ENCODE results near the gene FAM221B. TPM values are rescaled to one million over a fixed set of nuclear protein-coding genes. Genes with fewer than 3 reads are reported as not detected.

FAM221B gene
- total and polyA plus RNA-seq, 9 donors, result not detected

GRCh38 chr9:35859310-35859989, 30.9 kb upstream of the FAM221B start:
- intact Hi-C loops (cut with DNase I), result no loop called here
- WGBS, 3 donors, result 32 to 41% (median 34%) methylated on average over 16 of the region's 16 CpGs
- no peak for TF ChIP-seq CTCF (IDR thresholded peaks at IDR 0.05)
- TF ChIP-seq POLR2A (IDR thresholded peaks at IDR 0.05), result no peak
- no peak for TF ChIP-seq EP300 (IDR thresholded peaks at IDR 0.05)
- Histone ChIP-seq H3K27me3 (no peaks in the 10 kb centered on the region), H3K4me1 (ENCODE audit: insufficient read depth) (no peaks in the 10 kb centered on the region), H3K36me3 (no peaks in the 10 kb centered on the region), H3K4me3 (no peak overlapping the region), H3K27ac (no peak overlapping the region), H3K9me3 (no peaks in the 10 kb centered on the region)
- no peak for DNase-seq

DNA sequence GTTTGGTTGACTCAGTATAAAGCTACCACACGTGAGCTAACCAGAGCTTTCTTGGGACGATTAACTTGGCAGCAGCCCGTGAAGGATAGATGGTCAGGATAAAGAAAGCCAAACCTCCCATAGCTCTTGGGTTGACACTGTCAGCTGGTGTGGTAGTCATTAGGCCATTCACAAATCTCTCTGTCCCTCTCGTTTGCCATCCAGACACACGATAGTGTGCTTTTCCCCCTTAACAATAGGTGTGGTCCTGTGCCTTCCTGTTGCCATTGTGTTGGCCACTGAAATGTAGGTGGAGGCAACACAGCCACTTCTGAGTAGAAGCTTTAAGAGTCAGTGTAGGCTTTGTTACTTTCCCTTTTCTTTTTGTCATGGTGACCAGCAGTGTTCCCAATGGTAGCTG, 29.9 kb upstream of the FAM221B start:
- Histone ChIP-seq H3K36me3 (no peaks in the 10 kb centered on the region), H3K4me3 (no peak overlapping the region), H3K4me1 (ENCODE audit: insufficient read depth) (no peaks in the 10 kb centered on the region), H3K9me3 (no peaks in the 10 kb centered on the region), H3K27ac (no peak overlapping the region), H3K27me3 (no peaks in the 10 kb centered on the region)
- intact Hi-C loops (cut with DNase I), result no loop called here
- TF ChIP-seq EP300 (IDR thresholded peaks at IDR 0.05), result no peak
- TF ChIP-seq CTCF (IDR thresholded peaks at IDR 0.05), result no peak
- TF ChIP-seq POLR2A (IDR thresholded peaks at IDR 0.05), result no peak
- whole genome bisulfite sequencing, 3 donors, result 70 to 79% (median 77%) methylated on average over 5 of the region's 5 CpGs
- DNase-seq, result no peak

DNA sequence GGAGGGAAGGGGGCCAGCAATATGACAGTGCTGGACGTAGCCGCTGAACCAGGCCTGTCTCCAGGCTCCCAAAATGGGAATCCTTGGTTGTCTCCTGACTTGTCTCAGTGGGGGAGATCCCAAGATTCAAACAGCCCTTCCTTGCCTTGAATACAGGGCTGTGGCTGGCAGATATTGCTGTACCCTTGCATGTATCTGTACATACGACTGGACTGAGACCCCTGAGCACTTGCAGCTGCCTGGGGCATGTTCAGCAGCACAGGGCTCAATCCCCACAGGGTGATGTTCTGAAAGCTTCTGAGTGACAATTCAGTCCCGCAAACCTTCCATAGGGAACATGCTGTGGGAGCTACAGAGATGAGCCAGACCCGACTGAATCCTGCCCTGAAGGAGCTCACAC, 28.4 kb upstream of the FAM221B start:
- WGBS, 3 donors, result 80 to 82% (median 81%) methylated on average over 5 of the region's 5 CpGs
- no peaks in the 10 kb centered on the region for H3K27me3 ChIP-seq
- no peak for TF ChIP-seq POLR2A (IDR thresholded peaks at IDR 0.05)
- no peak for TF ChIP-seq CTCF (IDR thresholded peaks at IDR 0.05)
- TF ChIP-seq EP300 (IDR thresholded peaks at IDR 0.05), result no peak
- H3K4me1 ChIP-seq (ENCODE audit: insufficient read depth), result no peaks in the 10 kb centered on the region
- no peaks in the 10 kb centered on the region for H3K9me3 ChIP-seq
- H3K36me3 ChIP-seq, result no peaks in the 10 kb centered on the region
- peak in 1 of 5 donors; percentile 23 for DNase-seq
- intact Hi-C loops (cut with DNase I), result no loop called here
- no peak overlapping the region for H3K4me3 ChIP-seq
- no peak overlapping the region for H3K27ac ChIP-seq

GRCh38 chr9:35856206-35856605, 27.7 kb upstream of the FAM221B start:
- no peak overlapping the region for H3K4me3 ChIP-seq
- WGBS, 3 donors, result 75 to 79% (median 78%) methylated on average over 3 of the region's 3 CpGs
- no peak for TF ChIP-seq EP300 (IDR thresholded peaks at IDR 0.05)
- TF ChIP-seq CTCF (IDR thresholded peaks at IDR 0.05), result no peak
- no peak for TF ChIP-seq POLR2A (IDR thresholded peaks at IDR 0.05)
- H3K9me3 ChIP-seq, result no peaks in the 10 kb centered on the region
- intact Hi-C loops (cut with DNase I), result no loop called here
- DNase-seq, result peak in 1 of 5 donors; percentile 7
- no peaks in the 10 kb centered on the region for H3K27me3 ChIP-seq
- no peak overlapping the region for H3K27ac ChIP-seq
- no peaks in the 10 kb centered on the region for H3K4me1 ChIP-seq (ENCODE audit: insufficient read depth)
- H3K36me3 ChIP-seq, result no peaks in the 10 kb centered on the region
